ENCODE measurements around the gene ATG14.

DNA sequence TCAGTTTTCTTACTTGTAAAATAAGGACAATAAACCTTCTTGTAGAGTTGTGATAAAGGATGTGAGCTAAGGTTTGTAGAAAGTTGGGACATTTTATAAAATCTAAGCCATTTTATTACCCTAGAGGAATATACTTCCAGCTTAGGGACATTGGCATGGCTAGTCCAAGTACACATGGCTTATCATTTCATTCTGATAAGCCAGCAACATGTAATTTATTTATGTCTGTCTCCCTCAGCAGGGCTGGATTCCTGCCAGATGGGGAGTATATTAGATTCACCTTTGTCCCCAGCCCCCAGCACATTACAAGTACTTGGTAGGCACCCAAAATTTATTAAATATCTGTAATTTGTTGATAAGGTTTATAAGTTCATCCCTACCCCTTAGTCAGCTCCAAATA is 6.3 kb upstream of the ATG14 start:
- TF ChIP-seq POLR2AphosphoS5 (IDR thresholded peaks at IDR 0.05; ENCODE audit: borderline replicate concordance, low read depth, low read length) (no peak), EZH2 (IDR thresholded peaks at IDR 0.05) (no peak)
